Osteoblast (primary cell): Measurements from ENCODE around the gene GFOD2. TPM values are rescaled to one million over a fixed set of nuclear protein-coding genes. Genes with fewer than 3 reads are reported as not detected.
A peak's percentile ranks its signal among the peaks of the same experiment; 100 is the strongest.

ENCODE experiments used
- DNase-seq: peaks from one replicate; pipeline ENCODE4 v3.0.0; 2011; ENCODE audit warnings: low spot score, mixed read lengths; ENCODE audit not compliant: insufficient read length; ENCODE audit errors: missing footprints
- H2AFZ ChIP-seq: 2 replicates; pipeline ENCODE4 v1.6.0; 2011; ENCODE audit warnings: mild to moderate bottlenecking, low read length
- H3K27ac ChIP-seq: 2 replicates; pipeline ENCODE4 v1.5.1; 2011; ENCODE audit warnings: mild to moderate bottlenecking, low read depth, low read length, moderate library complexity
- H3K27me3 ChIP-seq: 2 replicates; pipeline ENCODE4 v1.6.0; 2012; ENCODE audit warnings: mild to moderate bottlenecking, control low read depth, inconsistent platforms, low read length, moderate library complexity; ENCODE audit not compliant: insufficient read depth
- H3K36me3 ChIP-seq: 2 replicates; pipeline ENCODE4 v1.5.1; 2011; ENCODE audit warnings: mild to moderate bottlenecking, low read length, control low read depth, moderate library complexity; ENCODE audit not compliant: insufficient read depth
- H3K4me1 ChIP-seq: 2 replicates; pipeline ENCODE4 v1.5.1; 2011; ENCODE audit warnings: mild to moderate bottlenecking, low read length, control low read depth, moderate library complexity; ENCODE audit not compliant: insufficient read depth
- H3K4me2 ChIP-seq: 2 replicates; pipeline ENCODE4 v1.6.0; 2011; ENCODE audit warnings: mild to moderate bottlenecking, low read length; ENCODE audit not compliant: insufficient read depth
- H3K4me3 ChIP-seq: fragments of 200-600 bp; sonication (generic); 3 replicates; pipeline ENCODE4 v1.5.1; 2012; ENCODE audit warnings: mild to moderate bottlenecking, low read length, inconsistent platforms; ENCODE audit not compliant: insufficient read depth
- H3K79me2 ChIP-seq: 2 replicates; pipeline ENCODE4 v1.6.0; 2012; ENCODE audit warnings: mild to moderate bottlenecking, low read length, control low read depth, inconsistent platforms; ENCODE audit not compliant: insufficient read depth
- H3K9me3 ChIP-seq: 2 replicates; pipeline ENCODE4 v1.5.1; 2011; ENCODE audit warnings: low read depth, low read length, control low read depth
- H4K20me1 ChIP-seq: 2 replicates; pipeline ENCODE4 v1.6.0; 2012; ENCODE audit warnings: mild to moderate bottlenecking, low read length, control low read depth; ENCODE audit not compliant: insufficient read depth
- CTCF ChIP-seq: IDR thresholded peaks from 2 replicates; pipeline ENCODE4 v1.5.1; 2011; ENCODE audit warnings: mild to moderate bottlenecking, low read depth, low read length, moderate library complexity; ENCODE audit errors: extremely low read depth
- total RNA-seq: library from RNA; depleted of rRNA; stranded (reverse); fragments of >200 nt; gene quantifications from 2 replicates; pipeline ENCODE4 v1.2.3, GENCODE V29; 2012

GFOD2 gene
- total RNA-seq, 1 donor, result 15.9 TPM

- DNase-seq, result peak; percentile 94
- Histone ChIP-seq H3K79me2 (peaks cover 17% of the 10 kb centered on the region), H3K4me1 (peaks cover 14% of the 10 kb centered on the region), H2AFZ (peak overlapping the region; percentile 53), H3K36me3 (peaks cover 5% of the 10 kb centered on the region), H4K20me1 (peaks cover 6% of the 10 kb centered on the region), H3K4me3 (peak overlapping the region; percentile 86), H3K27ac (no peak overlapping the region), H3K9me3 (no peaks in the 10 kb centered on the region), H3K4me2 (peak overlapping the region; percentile 98), H3K27me3 (no peaks in the 10 kb centered on the region)
- TF ChIP-seq CTCF, result no peak
Observed at GRCh38 chr16:67661101-67661761, 57.9 kb downstream of the GFOD2 start.

GRCh38 chr16:67660564-67661028, 58.5 kb downstream of the GFOD2 start, which contains the start of gene PARD6A:
TSS of gene PARD6A (plus strand) at chr16:67660960. CDS start at chr16:67661039, 79 bp downstream.
- TF ChIP-seq CTCF, result no peak
- H3K79me2 ChIP-seq, result peaks cover 13% of the 10 kb centered on the region
- peak within 1 kb of the TSS; percentile 90 for H3K27ac ChIP-seq
- H3K36me3 ChIP-seq, result peaks cover 5% of the 10 kb centered on the region
- peak within 1 kb of the TSS; percentile 95 for H2AFZ ChIP-seq
- H3K4me2 ChIP-seq, result peak within 1 kb of the TSS; percentile 98
- no peaks in the 10 kb centered on the region for H3K27me3 ChIP-seq
- peaks cover 6% of the 10 kb centered on the region for H4K20me1 ChIP-seq
- peak; percentile 100 for DNase-seq
- H3K4me3 ChIP-seq, result peak within 1 kb of the TSS; percentile 86
- H3K4me1 ChIP-seq, result peaks cover 10% of the 10 kb centered on the region
- H3K9me3 ChIP-seq, result no peaks in the 10 kb centered on the region

GRCh38 chr16:67659675-67660563, 59.2 kb downstream of the GFOD2 start, which contains the start of gene ACD:
TSS of gene ACD (minus strand) at chr16:67660260. CDS start at chr16:67660220, 40 bp downstream.
- Histone ChIP-seq H3K9me3 (no peaks in the 10 kb centered on the region), H3K36me3 (peaks cover 5% of the 10 kb centered on the region), H2AFZ (peak within 1 kb of the TSS; percentile 95), H3K27me3 (no peaks in the 10 kb centered on the region), H3K27ac (peak within 1 kb of the TSS; percentile 90), H3K4me1 (peaks cover 9% of the 10 kb centered on the region), H3K4me2 (peak within 1 kb of the TSS; percentile 98), H3K79me2 (peaks cover 13% of the 10 kb centered on the region), H4K20me1 (peaks cover 6% of the 10 kb centered on the region), H3K4me3 (peak within 1 kb of the TSS; percentile 86)
- no peak for TF ChIP-seq CTCF
- peak; percentile 100 for DNase-seq
